K562 (cell line): ENCODE data around the gene TTC4. TPM values are rescaled to one million over a fixed set of nuclear protein-coding genes. Genes with fewer than 3 reads are reported as not detected.
A peak's percentile ranks its signal among the peaks of the same experiment; 100 is the strongest.

Experiments used
- BDP1 ChIP-seq: IDR thresholded peaks from 3 replicates; pipeline ENCODE4 v1.6.1; 2011; ENCODE audit not compliant: insufficient read length, insufficient read depth
- COPS2 ChIP-seq: fragments of 450-650 bp; conservative IDR thresholded peaks from 2 replicates; pipeline ENCODE4 v1.6.1; 2016; ENCODE audit warnings: mild to moderate bottlenecking, moderate library complexity
- FOXJ3 ChIP-seq: sonication (generic); formaldehyde crosslinking; IDR thresholded peaks from 2 replicates; pipeline ENCODE4 v1.4.0; 2020; ENCODE audit warnings: mild to moderate bottlenecking, missing genetic modification reagents
- FOXP1 ChIP-seq: sonication (generic); formaldehyde crosslinking; IDR thresholded peaks from 2 replicates; pipeline ENCODE4 v1.8.0; 2022; ENCODE audit warnings: mild to moderate bottlenecking, missing genetic modification reagents
- HBP1 ChIP-seq: fragments of 450-650 bp; formaldehyde crosslinking; IDR thresholded peaks from 2 replicates; pipeline ENCODE4 v1.4.0; 2022; ENCODE audit warnings: missing genetic modification characterization
- HIVEP1 ChIP-seq: fragments of 250-450 bp; sonication (Bioruptor Pico); IDR thresholded peaks from 2 replicates; pipeline ENCODE4 v1.4.0; 2020; ENCODE audit warnings: mild to moderate bottlenecking
- HMGN3 ChIP-seq: IDR thresholded peaks from 2 replicates; pipeline ENCODE4 v1.6.1; 2011; ENCODE audit warnings: borderline replicate concordance, low read depth, mild to moderate bottlenecking, mixed read lengths, low read length; ENCODE audit not compliant: insufficient read length; ENCODE audit errors: extremely low read depth
- KDM2B ChIP-seq: fragments of 250-450 bp; sonication (Bioruptor Pico); IDR thresholded peaks from 2 replicates; pipeline ENCODE4 v1.8.0; 2021; ENCODE audit warnings: mild to moderate bottlenecking, moderate library complexity
- MEF2A ChIP-seq: IDR thresholded peaks from 2 replicates; pipeline ENCODE4 v1.6.1; 2011; ENCODE audit warnings: low read depth, mild to moderate bottlenecking, low read length, moderate library complexity; ENCODE audit not compliant: control insufficient read depth
- MTA2 ChIP-seq: fragments of 450-650 bp; IDR thresholded peaks from 2 replicates; pipeline ENCODE4 v1.6.1; 2016; ENCODE audit warnings: low read depth
- NFIC ChIP-seq: fragments of 450-650 bp; IDR thresholded peaks from 2 replicates; pipeline ENCODE4 v1.6.1; 2017; ENCODE audit warnings: mild to moderate bottlenecking, inconsistent platforms
- NFXL1 ChIP-seq: fragments of 450-650 bp; formaldehyde crosslinking; IDR thresholded peaks from 2 replicates; pipeline ENCODE4 v1.4.0; 2021; ENCODE audit warnings: mild to moderate bottlenecking
- NR3C1 ChIP-seq: sonication (generic); formaldehyde crosslinking; IDR thresholded peaks from 2 replicates; pipeline ENCODE4 v1.8.1; 2022; ENCODE audit warnings: missing genetic modification reagents
- PHF20 ChIP-seq: fragments of 450-650 bp; IDR thresholded peaks from 2 replicates; pipeline ENCODE4 v1.6.1; 2018; ENCODE audit not compliant: partially characterized antibody
- PHTF2 ChIP-seq: fragments of 250-450 bp; sonication (Bioruptor Pico); IDR thresholded peaks from 2 replicates; pipeline ENCODE4 v1.5.0; 2021; ENCODE audit warnings: mild to moderate bottlenecking
- SIN3A ChIP-seq, 2 experiments: fragments of 150-350 bp in 1 of 2; IDR thresholded peaks; 2 replicates each; pipeline ENCODE4 v1.6.1; 2011 to 2016; ENCODE audit warnings: borderline replicate concordance in 2 of 2, low read depth in 2 of 2, low read length in 2 of 2, mild to moderate bottlenecking in 2 of 2, moderate library complexity in 2 of 2; ENCODE audit not compliant: control insufficient read depth in 1 of 2
- SIX5 ChIP-seq, 2 experiments: IDR thresholded peaks; 2 replicates each; pipeline ENCODE4 v1.6.1; 2011; ENCODE audit warnings: low read length in 2 of 2, borderline replicate concordance in 1 of 2, low read depth in 1 of 2, mild to moderate bottlenecking in 1 of 2, moderate library complexity in 1 of 2; ENCODE audit not compliant: insufficient read depth in 1 of 2
- SMAD4 ChIP-seq: fragments of 250-450 bp; sonication (Bioruptor Pico); conservative IDR thresholded peaks from 2 replicates; pipeline ENCODE4 v1.8.0; 2021; ENCODE audit warnings: inconsistent platforms, mild to moderate bottlenecking, moderate library complexity
- SRSF3 ChIP-seq: fragments of 200-400 bp; formaldehyde crosslinking; IDR thresholded peaks from 2 replicates; pipeline ENCODE4 v1.6.1; 2016; ENCODE audit warnings: mild to moderate bottlenecking, low read length, moderate library complexity; ENCODE audit not compliant: insufficient read depth
- TBP ChIP-seq: optimal IDR thresholded peaks from 2 replicates; pipeline ENCODE3; 2011; ENCODE audit warnings: low read depth, low read length, improper control_type of control experiment
- ZBED1 ChIP-seq: IDR thresholded peaks from 2 replicates; pipeline ENCODE4 v1.6.1; 2014
- ZFPM2 ChIP-seq: fragments of 250-450 bp; sonication (Bioruptor Pico); IDR thresholded peaks from 2 replicates; pipeline ENCODE4 v1.5.1; 2022; ENCODE audit warnings: mild to moderate bottlenecking
- ZNF146 ChIP-seq: IDR thresholded peaks from one replicate; pipeline ENCODE4 v1.6.1; 2018; ENCODE audit warnings: missing compliant biosample characterization; ENCODE audit not compliant: unreplicated experiment
- ZNF212 ChIP-seq: fragments of 450-650 bp; formaldehyde crosslinking; IDR thresholded peaks from 2 replicates; pipeline ENCODE4 v1.4.0; 2020; ENCODE audit warnings: mild to moderate bottlenecking
- ZNF3 ChIP-seq: fragments of 250-450 bp; sonication (Bioruptor Pico); IDR thresholded peaks from 2 replicates; pipeline ENCODE4 v1.5.0; 2021; ENCODE audit warnings: mild to moderate bottlenecking, moderate library complexity
- ZNF778 ChIP-seq: fragments of 450-650 bp; formaldehyde crosslinking; IDR thresholded peaks from 2 replicates; pipeline ENCODE4 v1.4.0; 2020; ENCODE audit warnings: mild to moderate bottlenecking, moderate library complexity
- ZNF830 ChIP-seq: fragments of 250-450 bp; sonication (Bioruptor Pico); IDR thresholded peaks from 2 replicates; pipeline ENCODE4 v1.5.0; 2021; ENCODE audit warnings: mild to moderate bottlenecking
- polyA plus RNA-seq, 8 experiments: library from polyadenylated mRNA; depleted of rRNA in 4 of 8; stranded (reverse) in 5 of 8; unstranded in 3 of 8; fragments of >200 nt; fragmentation: Nextera tagmentation in 2 of 8; fragmentation: Illumina TruSeq in 1 of 8; extraction: Ambion mirVana in 2 of 8; extraction: Trizol in 1 of 8; gene quantifications; 2 replicates each; pipeline versions ENCODE4 v1.2.1 to v1.2.3, GENCODE V29; 2011 to 2014; ENCODE audit warnings: inconsistent platforms in 1 of 8, missing spikeins in 1 of 8
- total RNA-seq, 7 experiments: library from RNA; depleted of rRNA in 6 of 7; stranded (reverse); fragments of >200 nt in 6 of 7; fragmentation: Illumina TruSeq in 2 of 7; extraction: Trizol in 2 of 7; gene quantifications; 2 replicates each; pipeline versions ENCODE4 v1.2.1 to v1.2.3, GENCODE V29; 2011 to 2021; ENCODE audit warnings: low replicate concordance in 1 of 7
- TF ChIP-seq, protein P1 (sequence below): fragments of 450-650 bp; IDR thresholded peaks from 2 replicates; pipeline ENCODE4 v1.6.1; 2017; ENCODE audit warnings: antibody characterized with exemption

TTC4 gene
- total and polyA plus RNA-seq, 9 of the 15 experiments (the other 6 are each of a cell fraction or from before 2014, with no cell fraction given) = 36.3 to 111 (median 54.1) TPM

DNA sequence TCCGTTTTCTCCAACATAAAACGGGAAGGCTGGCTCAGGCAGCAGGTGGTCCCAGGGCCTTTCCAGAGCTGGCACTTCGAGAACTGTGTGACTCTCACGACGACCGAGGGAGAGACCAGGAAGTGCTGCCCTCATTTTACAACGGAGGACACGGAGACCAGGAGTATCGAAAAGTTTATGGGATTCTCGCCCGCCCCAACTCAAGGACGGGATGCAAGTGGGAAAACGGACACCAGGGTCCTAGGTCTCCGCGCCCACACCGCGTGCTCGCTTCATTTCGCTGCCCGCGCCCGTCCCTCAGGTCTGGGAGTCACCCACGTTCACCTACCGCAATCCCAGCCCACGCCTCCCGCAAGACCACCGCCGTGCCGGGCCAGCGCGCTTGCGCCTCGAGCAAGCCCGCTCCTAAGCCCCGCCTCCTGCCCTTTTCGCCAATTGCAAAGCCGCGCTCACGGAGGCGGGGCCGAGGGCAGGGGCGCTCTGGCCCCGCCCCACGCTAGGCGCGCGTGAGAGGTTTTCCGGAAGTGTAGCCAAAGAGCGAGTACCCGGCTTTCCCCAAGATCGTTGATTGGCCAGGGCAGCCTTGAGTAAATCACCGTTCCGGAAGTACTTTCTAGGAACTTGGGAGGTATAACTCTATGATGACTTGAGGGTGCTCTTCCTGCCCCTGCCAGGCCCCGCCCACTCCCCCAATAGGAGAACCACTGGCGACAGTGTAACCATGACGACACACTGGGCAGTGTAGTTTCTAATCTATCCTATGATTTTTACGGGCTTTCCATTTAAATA is 48.7 kb downstream of the TTC4 start, which contains the start of gene PARS2 (continued):
- TF ChIP-seq ZNF146 = no peak
- TF ChIP-seq HIVEP1 (CRISPR knock-in tag) = no peak
- peak; percentile 54 to 74; a peak in 2 of 4 replicates for TF ChIP-seq SIN3A (IDR thresholded peaks at IDR 0.05; ENCODE audit: borderline replicate concordance in 2 of 2, control insufficient read depth in 1 of 2, low read depth in 2 of 2, low read length in 2 of 2)
- TF ChIP-seq HMGN3 = peak; percentile 94
- no peak for TF ChIP-seq ZNF212
- TF ChIP-seq, protein P1, sequence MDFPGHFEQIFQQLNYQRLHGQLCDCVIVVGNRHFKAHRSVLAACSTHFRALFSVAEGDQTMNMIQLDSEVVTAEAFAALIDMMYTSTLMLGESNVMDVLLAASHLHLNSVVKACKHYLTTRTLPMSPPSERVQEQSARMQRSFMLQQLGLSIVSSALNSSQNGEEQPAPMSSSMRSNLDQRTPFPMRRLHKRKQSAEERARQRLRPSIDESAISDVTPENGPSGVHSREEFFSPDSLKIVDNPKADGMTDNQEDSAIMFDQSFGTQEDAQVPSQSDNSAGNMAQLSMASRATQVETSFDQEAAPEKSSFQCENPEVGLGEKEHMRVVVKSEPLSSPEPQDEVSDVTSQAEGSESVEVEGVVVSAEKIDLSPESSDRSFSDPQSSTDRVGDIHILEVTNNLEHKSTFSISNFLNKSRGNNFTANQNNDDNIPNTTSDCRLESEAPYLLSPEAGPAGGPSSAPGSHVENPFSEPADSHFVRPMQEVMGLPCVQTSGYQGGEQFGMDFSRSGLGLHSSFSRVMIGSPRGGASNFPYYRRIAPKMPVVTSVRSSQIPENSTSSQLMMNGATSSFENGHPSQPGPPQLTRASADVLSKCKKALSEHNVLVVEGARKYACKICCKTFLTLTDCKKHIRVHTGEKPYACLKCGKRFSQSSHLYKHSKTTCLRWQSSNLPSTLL = no peak
- TF ChIP-seq ZFPM2 (CRISPR knock-in tag) = no peak
- TF ChIP-seq NR3C1 (CRISPR knock-in tag) = no peak
- TF ChIP-seq SRSF3 = no peak
- TF ChIP-seq SMAD4 = no peak
- no peak for TF ChIP-seq ZNF830 (CRISPR knock-in tag)
- TF ChIP-seq ZNF3 (CRISPR knock-in tag) = no peak
- TF ChIP-seq FOXP1 = no peak
- TF ChIP-seq PHF20 = peak; percentile 74
- TF ChIP-seq HBP1 = 0 out of 2 replicates have a peak, but pooled peaks have one; percentile 31
- no peak for TF ChIP-seq SIX5 (IDR thresholded peaks at IDR 0.05; ENCODE audit: borderline replicate concordance in 1 of 2, insufficient read depth in 1 of 2, low read depth in 1 of 2, low read length in 2 of 2)
- TF ChIP-seq MEF2A = no peak
- no peak for TF ChIP-seq ZBED1
- TF ChIP-seq BDP1 = no peak
- TF ChIP-seq PHTF2 = peak; percentile 68; the same call in 1 of the 2 replicates
- no peak for TF ChIP-seq NFIC
- TF ChIP-seq COPS2 = no peak
- peak; percentile 82; the same call in 1 of the 2 replicates for TF ChIP-seq KDM2B
- no peak for TF ChIP-seq FOXJ3
- TF ChIP-seq ZNF778 = no peak
- no peak for TF ChIP-seq MTA2
- TF ChIP-seq TBP = no peak
- TF ChIP-seq NFXL1 (CRISPR knock-in tag) = no peak
